Prostate gland (tissue), 2 donors: Measurements from ENCODE around the gene EP400. TPM values are rescaled to one million over a fixed set of nuclear protein-coding genes. Genes with fewer than 3 reads are reported as not detected.

Source experiments
- DNase-seq: peaks from one replicate; pipeline ENCODE4 v3.0.0-alpha.2; 2019; ENCODE audit warnings: low spot score
- H3K27ac ChIP-seq, 2 donors: fragments of 200-600 bp; sonication (generic); 2 replicates each; pipeline ENCODE4 v1.5.1; 2017 to 2019
- H3K27me3 ChIP-seq: fragments of 200-600 bp; sonication (generic); replicated peaks from 2 replicates; pipeline ENCODE4 v1.5.1; 2019; ENCODE audit not compliant: insufficient read depth
- H3K36me3 ChIP-seq, 2 donors: fragments of 200-600 bp; sonication (generic); 1 replicate in 1 of 2; 2 replicates in 1 of 2; pipeline versions ENCODE4 v1.5.1 to v1.8.1; 2017 to 2019
- H3K4me1 ChIP-seq: fragments of 200-600 bp; sonication (generic); replicated peaks from 2 replicates; pipeline ENCODE4 v1.5.1; 2019
- H3K4me3 ChIP-seq, 2 donors: fragments of 200-600 bp; sonication (generic); 2 replicates each; pipeline ENCODE4 v1.5.1; 2017 to 2019
- H3K9me3 ChIP-seq: fragments of 200-600 bp; sonication (generic); 2 replicates; pipeline ENCODE4 v1.5.1; 2017
- POLR2A ChIP-seq: fragments of 450-650 bp; IDR thresholded peaks from one replicate; pipeline ENCODE4 v1.6.1; 2016; ENCODE audit warnings: antibody characterized with exemption, mild to moderate bottlenecking
- POLR2AphosphoS5 ChIP-seq: sonication (generic); formaldehyde crosslinking; IDR thresholded peaks from one replicate; pipeline ENCODE4 v1.6.1; 2017; ENCODE audit warnings: antibody characterized with exemption
- WGBS: methylation state at CpG from one replicate; pipeline ENCODE4 v1.1.5; 2018; 5-methylcytosine and 5-hydroxymethylcytosine counted together
- intact Hi-C: fragments of 100-400 bp; cut with DNase I; formaldehyde crosslinking; loops from one replicate; pipeline ENCODE4 v1.14.2; 2022
- total RNA-seq, 2 donors: library from RNA; depleted of rRNA; stranded (reverse); fragments of >200 nt; gene quantifications; one replicate each; pipeline ENCODE4 v1.1.0, GENCODE V29; 2016
- TF ChIP-seq, protein P1 (sequence below), 4 experiments: fragments of 200-600 bp in 2 of 4; fragments of 450-650 bp in 2 of 4; sonication (generic) in 2 of 4; IDR thresholded peaks; 1 replicate in 3 of 4; 2 replicates in 1 of 4; pipeline ENCODE4 v1.5.1; 2016 to 2019; ENCODE audit warnings: antibody characterized with exemption in 4 of 4, mild to moderate bottlenecking in 2 of 4, moderate library complexity in 2 of 4

EP400 gene
- total RNA-seq, 2 donors from 2014 or later = 22.3 to 46.2 TPM

DNA sequence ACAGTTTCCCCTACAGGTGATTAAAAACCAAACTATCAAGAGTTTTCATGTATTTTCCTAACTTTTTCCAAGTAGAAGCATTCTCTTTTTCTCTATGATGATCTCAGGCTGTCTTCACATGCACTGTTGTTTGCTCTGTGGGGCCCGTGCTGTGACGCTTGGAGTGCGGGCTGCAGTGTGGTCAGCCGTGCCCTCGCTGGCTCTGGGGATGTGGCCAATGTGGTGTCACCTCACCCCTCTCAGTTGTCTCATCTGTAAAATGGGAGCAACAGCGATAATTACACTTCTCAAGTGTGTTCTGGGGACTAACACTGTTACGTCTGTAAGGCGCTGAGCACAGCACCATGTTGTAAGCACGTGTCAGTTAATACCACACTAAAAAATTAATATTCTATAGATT is 165.8 kb downstream of the EP400 start:
- no peak overlapping the region for H3K4me3 ChIP-seq
- no peaks in the 10 kb centered on the region for H3K36me3 ChIP-seq
- no peak for TF ChIP-seq POLR2AphosphoS5
- TF ChIP-seq, protein P1, sequence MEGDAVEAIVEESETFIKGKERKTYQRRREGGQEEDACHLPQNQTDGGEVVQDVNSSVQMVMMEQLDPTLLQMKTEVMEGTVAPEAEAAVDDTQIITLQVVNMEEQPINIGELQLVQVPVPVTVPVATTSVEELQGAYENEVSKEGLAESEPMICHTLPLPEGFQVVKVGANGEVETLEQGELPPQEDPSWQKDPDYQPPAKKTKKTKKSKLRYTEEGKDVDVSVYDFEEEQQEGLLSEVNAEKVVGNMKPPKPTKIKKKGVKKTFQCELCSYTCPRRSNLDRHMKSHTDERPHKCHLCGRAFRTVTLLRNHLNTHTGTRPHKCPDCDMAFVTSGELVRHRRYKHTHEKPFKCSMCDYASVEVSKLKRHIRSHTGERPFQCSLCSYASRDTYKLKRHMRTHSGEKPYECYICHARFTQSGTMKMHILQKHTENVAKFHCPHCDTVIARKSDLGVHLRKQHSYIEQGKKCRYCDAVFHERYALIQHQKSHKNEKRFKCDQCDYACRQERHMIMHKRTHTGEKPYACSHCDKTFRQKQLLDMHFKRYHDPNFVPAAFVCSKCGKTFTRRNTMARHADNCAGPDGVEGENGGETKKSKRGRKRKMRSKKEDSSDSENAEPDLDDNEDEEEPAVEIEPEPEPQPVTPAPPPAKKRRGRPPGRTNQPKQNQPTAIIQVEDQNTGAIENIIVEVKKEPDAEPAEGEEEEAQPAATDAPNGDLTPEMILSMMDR (IDR thresholded peaks at IDR 0.05) = no peak
- no peak for TF ChIP-seq POLR2A
- no peak overlapping the region for H3K27ac ChIP-seq
- 97% methylated on average over 9 of the region's 9 CpGs for WGBS
- no peaks in the 10 kb centered on the region for H3K9me3 ChIP-seq
- intact Hi-C loops = no loop called here
- H3K4me1 ChIP-seq = no peaks in the 10 kb centered on the region
- no peak for DNase-seq
- H3K27me3 ChIP-seq = no peaks in the 10 kb centered on the region

DNA sequence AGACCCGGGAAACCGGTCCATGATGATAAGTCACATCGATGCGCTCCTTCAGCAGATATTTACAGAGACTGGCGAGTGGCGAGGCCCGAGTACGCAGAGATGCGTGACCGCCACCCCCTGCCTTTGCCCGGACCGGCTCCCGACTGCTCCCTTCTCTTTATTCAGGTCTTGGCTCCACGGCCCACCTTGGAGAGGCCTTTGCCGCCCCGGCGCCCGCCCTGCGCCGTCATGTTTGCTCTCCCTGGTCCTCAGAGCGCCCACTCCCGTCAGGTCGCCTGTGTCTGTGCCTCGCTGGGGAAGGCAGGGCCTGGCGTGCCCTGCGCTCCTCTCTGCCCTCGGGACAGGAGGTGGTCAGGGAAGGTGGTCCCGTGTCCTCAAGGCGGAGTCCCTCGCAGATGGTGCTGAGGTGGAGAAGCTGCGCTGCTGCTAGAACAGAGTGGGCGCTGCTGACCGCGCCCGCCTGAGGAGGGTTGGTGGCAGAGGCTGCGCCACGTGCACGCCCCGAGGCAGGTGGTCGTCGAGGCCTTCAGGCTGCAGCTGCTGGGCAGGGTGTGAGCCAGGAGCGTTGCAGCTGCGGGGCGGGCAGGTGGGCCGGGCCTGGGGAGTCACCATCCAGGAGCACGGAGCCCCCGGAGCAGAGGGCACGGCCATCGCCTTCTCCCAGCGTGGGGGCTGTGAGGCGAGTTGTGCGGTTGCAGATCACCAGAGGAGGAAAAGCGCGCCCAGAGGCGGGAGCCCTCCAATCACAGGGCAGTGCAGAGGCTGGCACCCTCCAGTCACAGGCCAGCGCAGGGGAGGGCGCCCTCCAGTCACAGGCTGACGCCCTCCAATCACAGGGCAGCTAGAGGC is 167.2 kb downstream of the EP400 start:
- Histone ChIP-seq H3K4me3 (no peak overlapping the region), H3K4me1 (no peaks in the 10 kb centered on the region), H3K27ac (no peak overlapping the region), H3K27me3 (no peaks in the 10 kb centered on the region), H3K9me3 (no peaks in the 10 kb centered on the region), H3K36me3 (no peaks in the 10 kb centered on the region)
- no peak for TF ChIP-seq POLR2A
- TF ChIP-seq, protein P1 (IDR thresholded peaks at IDR 0.05) = no peak
- TF ChIP-seq POLR2AphosphoS5 = no peak
- DNase-seq = no peak
- intact Hi-C loops = no loop called here
- 97% methylated on average over 57 of the region's 58 CpGs for WGBS

DNA sequence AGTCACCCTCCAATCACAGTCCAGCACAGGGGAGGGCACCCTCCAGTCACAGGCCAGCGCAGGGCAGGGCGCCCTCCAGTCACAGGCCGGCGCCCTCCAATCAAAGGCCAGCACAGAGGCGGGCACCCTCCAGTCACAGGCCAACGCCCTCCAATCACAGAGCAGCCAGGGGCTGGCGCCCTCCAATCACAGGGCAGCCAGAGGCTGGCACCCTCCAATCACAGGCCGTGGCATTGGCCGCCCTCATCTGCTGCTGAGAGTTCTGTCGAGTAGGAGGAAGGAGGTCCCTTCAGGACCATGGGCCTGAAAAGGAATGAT is 167.8 kb downstream of the EP400 start:
- intact Hi-C loops = no loop called here
- H3K4me3 ChIP-seq = no peak overlapping the region
- H3K27me3 ChIP-seq = no peaks in the 10 kb centered on the region
- no peaks in the 10 kb centered on the region for H3K36me3 ChIP-seq
- H3K9me3 ChIP-seq = no peaks in the 10 kb centered on the region
- H3K4me1 ChIP-seq = no peaks in the 10 kb centered on the region
- WGBS = 96% methylated on average over 10 of the region's 10 CpGs
- TF ChIP-seq POLR2A (no peak), POLR2AphosphoS5 (no peak)
- TF ChIP-seq, protein P1 (IDR thresholded peaks at IDR 0.05) = no peak
- H3K27ac ChIP-seq = no peak overlapping the region
- no peak for DNase-seq

DNA sequence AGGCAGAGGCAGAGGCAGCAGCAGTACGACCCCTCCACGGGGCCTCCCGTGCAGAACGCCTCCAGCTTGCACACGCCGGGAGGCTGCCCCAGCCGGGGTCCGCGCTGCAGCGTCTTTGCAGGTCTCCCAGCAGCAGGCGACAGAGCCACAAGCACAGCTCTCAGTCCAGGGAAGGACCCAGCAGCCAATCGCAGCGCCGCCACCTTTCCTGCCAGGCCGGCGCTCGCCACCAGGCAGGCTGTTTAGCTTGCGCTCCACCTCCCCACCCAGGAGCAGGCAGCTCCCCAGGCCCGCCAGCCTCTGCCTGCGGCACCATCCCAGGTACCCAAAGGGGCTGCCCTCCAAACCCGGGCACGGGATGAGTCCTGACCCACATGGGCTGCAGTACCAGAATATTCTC is 169.1 kb downstream of the EP400 start:
- H3K4me1 ChIP-seq = no peaks in the 10 kb centered on the region
- H3K27me3 ChIP-seq = no peaks in the 10 kb centered on the region
- H3K36me3 ChIP-seq = no peaks in the 10 kb centered on the region
- no peak for DNase-seq
- H3K27ac ChIP-seq = no peak overlapping the region
- H3K9me3 ChIP-seq = no peaks in the 10 kb centered on the region
- H3K4me3 ChIP-seq = no peak overlapping the region
- 94% methylated on average over 21 of the region's 22 CpGs for WGBS
- intact Hi-C loops = no loop called here
- no peak for TF ChIP-seq POLR2A
- no peak for TF ChIP-seq POLR2AphosphoS5
- TF ChIP-seq, protein P1 (IDR thresholded peaks at IDR 0.05) = no peak

DNA sequence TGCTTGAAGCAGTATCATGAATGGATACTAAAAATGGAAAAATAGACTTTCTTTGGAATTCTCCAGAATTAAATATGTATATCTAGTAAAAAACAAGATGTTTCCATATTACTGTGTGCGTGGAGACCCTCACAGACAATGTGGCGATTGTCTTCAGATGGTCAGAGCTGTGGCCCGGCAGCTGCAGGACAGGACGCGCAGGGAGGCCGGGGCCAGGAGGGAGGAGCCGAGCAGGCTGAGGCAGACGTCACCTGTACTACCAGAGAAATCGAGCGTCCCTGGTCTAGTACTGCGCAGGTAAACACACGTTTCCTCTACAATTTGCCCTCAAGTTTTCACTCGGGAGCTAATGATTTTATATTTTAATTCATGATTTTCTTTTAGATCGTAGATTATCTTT is 171.5 kb downstream of the EP400 start:
- Histone ChIP-seq H3K4me1 (no peaks in the 10 kb centered on the region), H3K4me3 (no peak overlapping the region), H3K36me3 (no peaks in the 10 kb centered on the region), H3K27me3 (no peaks in the 10 kb centered on the region), H3K9me3 (no peaks in the 10 kb centered on the region), H3K27ac (no peak overlapping the region)
- TF ChIP-seq POLR2A (no peak), POLR2AphosphoS5 (no peak)
- TF ChIP-seq, protein P1 (IDR thresholded peaks at IDR 0.05) = no peak
- intact Hi-C loops = no loop called here
- DNase-seq = no peak
- 82% methylated on average over 14 of the region's 14 CpGs for WGBS
